Peyer's patch (tissue), 4 donors: Measurements from ENCODE around the gene MEIOC.
"Not testable (repeated sequence)": the region's sequence is repeated elsewhere in the genome, so short reads cannot be mapped to it uniquely, and the experiment has no call there.

Experiments used
- CTCF ChIP-seq, 6 experiments: fragments of 450-650 bp in 4 of 6; fragments of 200-600 bp in 2 of 6; sonication (generic) in 1 of 6; IDR thresholded peaks; one replicate each; pipeline ENCODE4 v1.5.1; 2017 to 2019; ENCODE audit warnings: antibody characterized with exemption in 6 of 6, mild to moderate bottlenecking in 3 of 6, moderate library complexity in 1 of 6
- POLR2A ChIP-seq, 2 donors: fragments of 450-650 bp; IDR thresholded peaks; one replicate each; pipeline ENCODE4 v1.5.1; 2017; ENCODE audit warnings: antibody characterized with exemption in 2 of 2, mild to moderate bottlenecking in 2 of 2, moderate library complexity in 2 of 2

- not testable (repeated sequence) for TF ChIP-seq CTCF, POLR2A (IDR thresholded peaks at IDR 0.05)
Observed at GRCh38 chr17:44700288-44700687, 44.0 kb downstream of the MEIOC start.
